ENCODE results near the gene AHDC1. TPM values are rescaled to one million over a fixed set of nuclear protein-coding genes. Genes with fewer than 3 reads are reported as not detected.

Gene AHDC1
- total and polyA plus RNA-seq, 2 of the 13 experiments (the other 11 are each of a cell fraction or from before 2014, with no cell fraction given): 1.0 to 2.7 TPM

GRCh38 chr1:27569088-27569460 is 34.9 kb downstream of the AHDC1 start:
- WGBS (ENCODE audit: low lambda C conversion rate): 54% methylated on average over 3 of the region's 3 CpGs

GRCh38 chr1:27568300-27569087 is 35.5 kb downstream of the AHDC1 start:
- H3K4me2 ChIP-seq (ENCODE audit: low read depth, low read length): peak overlapping the region; percentile 95
- 3% methylated on average over 8 of the region's 65 CpGs for WGBS (ENCODE audit: low lambda C conversion rate)
- H3K27ac ChIP-seq (ENCODE audit: extremely low read length, insufficient read depth, low read length): peak overlapping the region; percentile 67
- H4K20me1 ChIP-seq (ENCODE audit: insufficient read depth, low read length): peaks cover 8% of the 10 kb centered on the region
- ATAC-seq (peak; percentile 67), DNase-seq (ENCODE audit: low spot score) (peak; percentile 93), FAIRE-seq (peak; percentile 34)
- no peaks in the 10 kb centered on the region for H3K36me3 ChIP-seq (replicated peaks in 1 of 2; ENCODE audit: control insufficient read depth in 1 of 2, insufficient read depth in 2 of 2, low read length in 2 of 2)
- H3K9ac ChIP-seq (ENCODE audit: insufficient read depth, low read depth, low read length): peak overlapping the region; percentile 66
- H3K4me3 ChIP-seq (replicated peaks in 1 of 3; ENCODE audit: insufficient read depth in 1 of 3, low read depth in 2 of 3, low read length in 3 of 3): peak overlapping the region; percentile 47 to 66 (median 54)
- POLR2A ChIA-PET: interaction anchor here (0.9 to 4.2 kb wide), 10 partner anchors 11 to 41 kb away, joined by 3 to 38 read pairs (median 4); partner anchors contain the start of gene AHDC1
- peaks cover 96% of the 10 kb centered on the region for H3K4me1 ChIP-seq (ENCODE audit: insufficient read depth, low read length)
- CTCF ChIA-PET (ENCODE audit: low intra/inter-chr PET ratio, low total read pairs): interaction anchor here (0.9 to 1.4 kb wide), 4 partner anchors 12 to 94 kb away, joined by 3 to 7 read pairs (median 3); no protein-coding TSS in a partner anchor
- H3K27me3 ChIP-seq (ENCODE audit: control insufficient read depth in 1 of 2, insufficient read depth in 2 of 2, low read length in 2 of 2): no peaks in the 10 kb centered on the region
- BruUV-seq (replicated peaks): no TSS peak
- H2AFZ ChIP-seq (ENCODE audit: low read length): no peak overlapping the region
- in situ Hi-C loops (cut with HindIII; ENCODE audit: extremely low pct_ligation_motif_present, low pct_unique_long_range_greater_than_20kb): no loop called here
- H3K79me2 ChIP-seq (ENCODE audit: insufficient read depth, low read length): peaks cover 32% of the 10 kb centered on the region
- no peaks in the 10 kb centered on the region for H3K9me3 ChIP-seq (ENCODE audit: low read length)
- intact Hi-C loops (cut with micrococcal nuclease; ENCODE audit: unreplicated experiment): loop anchor here (5.0 kb wide), 1 partner anchor 34 kb away; the partner anchor contains the start of gene AHDC1
- no peak for TF ChIP-seq ZNF512B (CRISPR knock-in tag; IDR thresholded peaks at IDR 0.05; ENCODE audit: borderline replicate concordance)
- no peak for TF ChIP-seq SIN3B (IDR thresholded peaks at IDR 0.05; ENCODE audit: low read length)
- peak; percentile 39; the same call in 1 of the 2 replicates for TF ChIP-seq PAXIP1 (CRISPR knock-in tag; conservative IDR thresholded peaks at IDR 0.05)

More at GRCh38 chr1:27569088-27569460, 34.9 kb downstream of the AHDC1 start:
- POLR2A ChIA-PET: interaction anchor here (0.9 to 4.2 kb wide), 8 partner anchors 11 to 42 kb away, joined by 3 to 38 read pairs (median 10); partner anchors contain the start of gene AHDC1
- H3K4me2 ChIP-seq (ENCODE audit: low read depth, low read length): peak overlapping the region; percentile 95
- H3K27me3 ChIP-seq (ENCODE audit: control insufficient read depth in 1 of 2, insufficient read depth in 2 of 2, low read length in 2 of 2): no peaks in the 10 kb centered on the region
- in situ Hi-C loops (cut with HindIII; ENCODE audit: extremely low pct_ligation_motif_present, low pct_unique_long_range_greater_than_20kb): no loop called here
- no peak overlapping the region for H2AFZ ChIP-seq (ENCODE audit: low read length)
- no TSS peak for BruUV-seq (replicated peaks)
- H3K27ac ChIP-seq (ENCODE audit: extremely low read length, insufficient read depth, low read length): peak overlapping the region; percentile 58
- CTCF ChIA-PET (ENCODE audit: low intra/inter-chr PET ratio, low total read pairs): interaction anchor here (1.0 to 1.4 kb wide), 3 partner anchors 37 to 93 kb away, joined by 3 to 7 read pairs (median 4); no protein-coding TSS in a partner anchor
- H4K20me1 ChIP-seq (ENCODE audit: insufficient read depth, low read length): peaks cover 12% of the 10 kb centered on the region
- intact Hi-C loops (cut with micrococcal nuclease; ENCODE audit: unreplicated experiment): loop anchor here (5.0 kb wide), 1 partner anchor 33 kb away; the partner anchor contains the start of gene AHDC1
- no peak for DNase-seq (ENCODE audit: low spot score)
- no peak for FAIRE-seq
- H3K4me3 ChIP-seq (replicated peaks in 1 of 3; ENCODE audit: insufficient read depth in 1 of 3, low read depth in 2 of 3, low read length in 3 of 3): peak overlapping the region in 2 of 3 experiments; percentile 47 to 66; a peak in 5 of 6 replicates
- peaks cover 96% of the 10 kb centered on the region for H3K4me1 ChIP-seq (ENCODE audit: insufficient read depth, low read length)
- H3K9ac ChIP-seq (ENCODE audit: insufficient read depth, low read depth, low read length): peak overlapping the region; percentile 37; the same call in 1 of the 2 replicates
- H3K79me2 ChIP-seq (ENCODE audit: insufficient read depth, low read length): peaks cover 36% of the 10 kb centered on the region
- no peaks in the 10 kb centered on the region for H3K36me3 ChIP-seq (replicated peaks in 1 of 2; ENCODE audit: control insufficient read depth in 1 of 2, insufficient read depth in 2 of 2, low read length in 2 of 2)
- 0 out of 2 replicates have a peak, but pooled peaks have one; percentile 1 for TF ChIP-seq ZNF747 (CRISPR knock-in tag; IDR thresholded peaks at IDR 0.05; ENCODE audit: borderline replicate concordance)
- TF ChIP-seq GLI4 (CRISPR knock-in tag; IDR thresholded peaks at IDR 0.05; ENCODE audit: borderline replicate concordance): 0 out of 2 replicates have a peak, but pooled peaks have one; percentile 50
- no peak for TF ChIP-seq KLF6 (CRISPR knock-in tag; IDR thresholded peaks at IDR 0.05)
- TF ChIP-seq MZF1 (CRISPR knock-in tag; IDR thresholded peaks at IDR 0.05; ENCODE audit: borderline replicate concordance): no peak
- TF ChIP-seq ZNF784 (CRISPR knock-in tag; IDR thresholded peaks at IDR 0.05; ENCODE audit: borderline replicate concordance): 0 out of 2 replicates have a peak, but pooled peaks have one; percentile 17
- no peaks in the 10 kb centered on the region for H3K9me3 ChIP-seq (ENCODE audit: low read length)
- peak; percentile 11 for ATAC-seq

Data from HepG2 (cell line).